A204.1 (cell line): Measurements from ENCODE around the gene MYO7A.

ENCODE experiments used
- FAIRE-seq: peaks from 2 replicates; lab custom pipeline; 2012; peaks lifted over from hg19 to GRCh38; lab: Jason Lieb, UNC

MYO7A gene

GRCh38 chr11:77129069-77129841 lies 1.2 kb downstream of the MYO7A start:
- no peak for FAIRE-seq

GRCh38 chr11:77129842-77130756 lies 2.1 kb downstream of the MYO7A start:
- FAIRE-seq = no peak

GRCh38 chr11:77130763-77131513 lies 2.9 kb downstream of the MYO7A start:
- no peak for FAIRE-seq

GRCh38 chr11:77131560-77131959 lies 3.5 kb downstream of the MYO7A start:
- no peak for FAIRE-seq

GRCh38 chr11:77135069-77135468 lies 7.0 kb downstream of the MYO7A start:
- FAIRE-seq = no peak

- FAIRE-seq = no peak
These were observed 8.0 kb downstream of the MYO7A start for GRCh38 chr11:77136074-77136473.

- no peak for FAIRE-seq
These were observed 8.9 kb downstream of the MYO7A start for GRCh38 chr11:77136784-77137420.

- no peak for FAIRE-seq
These were observed 9.4 kb downstream of the MYO7A start for GRCh38 chr11:77137421-77137820.

GRCh38 chr11:77138106-77138649 lies 10.1 kb downstream of the MYO7A start:
- no peak for FAIRE-seq

- no peak for FAIRE-seq
These were observed 11.2 kb downstream of the MYO7A start for GRCh38 chr11:77139201-77139600.

GRCh38 chr11:77140231-77140851 lies 12.3 kb downstream of the MYO7A start:
- no peak for FAIRE-seq

GRCh38 chr11:77141034-77141433 lies 13.0 kb downstream of the MYO7A start:
- FAIRE-seq = no peak

GRCh38 chr11:77141475-77141874 lies 13.4 kb downstream of the MYO7A start:
- FAIRE-seq = no peak

GRCh38 chr11:77142091-77142975 lies 14.3 kb downstream of the MYO7A start:
- FAIRE-seq = no peak

GRCh38 chr11:77143405-77144020 lies 15.5 kb downstream of the MYO7A start:
- FAIRE-seq = no peak

GRCh38 chr11:77144196-77144856 lies 16.3 kb downstream of the MYO7A start:
- FAIRE-seq = no peak

GRCh38 chr11:77144857-77145428 lies 16.9 kb downstream of the MYO7A start:
- no peak for FAIRE-seq

GRCh38 chr11:77146261-77147035 lies 18.4 kb downstream of the MYO7A start:
- no peak for FAIRE-seq
